Measurements from ENCODE around the gene TCAIM. TPM values are rescaled to one million over a fixed set of nuclear protein-coding genes. Genes with fewer than 3 reads are reported as not detected.

Gene TCAIM
- total RNA-seq, 6 donors from 2014 or later, result 10.5 to 33.5 (median 19.6) TPM

GRCh38 chr3:44365952-44366351 is 27.4 kb downstream of the TCAIM start:
- no peak for TF ChIP-seq POLR2AphosphoS5 (IDR thresholded peaks at IDR 0.05)
- TF ChIP-seq CTCF (IDR thresholded peaks at IDR 0.05), result no peak
- no peak for TF ChIP-seq POLR2A (IDR thresholded peaks at IDR 0.05)
- TF ChIP-seq EP300 (IDR thresholded peaks at IDR 0.05), result no peak
- no peak for ATAC-seq (ENCODE audit: low FRiP score in 2 of 2)
- DNase-seq, result no peak
- peaks cover 0 to 28% (median 5%) of the 10 kb centered on the region in 4 donors for H3K36me3 ChIP-seq
- H3K27ac ChIP-seq, result no peak overlapping the region
- H3K4me3 ChIP-seq, result no peak overlapping the region
- H3K4me1 ChIP-seq, result no peaks in the 10 kb centered on the region
- no peaks in the 10 kb centered on the region for H3K27me3 ChIP-seq
- H3K9me3 ChIP-seq, result no peaks in the 10 kb centered on the region
- WGBS, 2 donors, result 82 to 96% methylated on average over 1 of the region's 1 CpG

DNA sequence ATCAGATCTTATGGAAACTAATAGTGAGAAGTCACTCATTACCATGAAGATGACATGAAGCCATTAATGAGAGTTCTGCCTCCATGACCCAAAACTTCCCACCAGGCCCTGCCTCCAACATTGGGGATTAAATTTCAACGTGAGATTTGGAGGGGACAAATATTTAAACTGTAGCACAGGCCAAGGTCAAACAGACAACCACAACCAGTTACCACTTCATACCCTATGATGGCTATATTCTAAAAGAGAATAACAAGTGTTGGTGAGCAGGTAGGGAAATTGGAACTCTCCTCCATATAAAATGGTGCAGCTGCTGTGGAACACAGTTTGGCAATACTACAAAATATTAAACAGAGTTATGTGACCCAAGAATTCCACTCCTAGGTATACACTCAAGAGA is 36.9 kb downstream of the TCAIM start:
- ATAC-seq (ENCODE audit: low FRiP score in 2 of 2) (no peak), DNase-seq (no peak)
- no peak overlapping the region for H3K27ac ChIP-seq
- H3K36me3 ChIP-seq, result peaks cover 0 to 19% (median 4%) of the 10 kb centered on the region in 4 donors
- no peaks in the 10 kb centered on the region for H3K27me3 ChIP-seq
- TF ChIP-seq POLR2A (IDR thresholded peaks at IDR 0.05), result no peak
- no peak for TF ChIP-seq EP300 (IDR thresholded peaks at IDR 0.05)
- TF ChIP-seq CTCF (IDR thresholded peaks at IDR 0.05), result no peak
- no peak for TF ChIP-seq POLR2AphosphoS5 (IDR thresholded peaks at IDR 0.05)
- H3K4me1 ChIP-seq, result no peaks in the 10 kb centered on the region
- no peak overlapping the region for H3K4me3 ChIP-seq
- WGBS, 2 donors, result 89 to 92% methylated on average over 1 of the region's 1 CpG
- H3K9me3 ChIP-seq, result no peaks in the 10 kb centered on the region

GRCh38 chr3:44387404-44387803 is 48.8 kb downstream of the TCAIM start:
- no peak overlapping the region for H3K27ac ChIP-seq
- no peak overlapping the region for H3K4me3 ChIP-seq
- TF ChIP-seq EP300 (IDR thresholded peaks at IDR 0.05) (no peak), POLR2AphosphoS5 (IDR thresholded peaks at IDR 0.05) (no peak), POLR2A (IDR thresholded peaks at IDR 0.05) (no peak), CTCF (IDR thresholded peaks at IDR 0.05) (no peak)
- H3K36me3 ChIP-seq, result no peaks in the 10 kb centered on the region
- H3K27me3 ChIP-seq, result no peaks in the 10 kb centered on the region
- 89 to 98% methylated on average over 5 to 7 of the region's 7 CpGs for WGBS, 2 donors
- H3K9me3 ChIP-seq, result peaks cover 0 to 13% (median 6%) of the 10 kb centered on the region in 4 donors
- ATAC-seq (ENCODE audit: low FRiP score in 2 of 2), result no peak
- peak in 1 of 2 donors; percentile 47 for DNase-seq
- no peaks in the 10 kb centered on the region for H3K4me1 ChIP-seq

DNA sequence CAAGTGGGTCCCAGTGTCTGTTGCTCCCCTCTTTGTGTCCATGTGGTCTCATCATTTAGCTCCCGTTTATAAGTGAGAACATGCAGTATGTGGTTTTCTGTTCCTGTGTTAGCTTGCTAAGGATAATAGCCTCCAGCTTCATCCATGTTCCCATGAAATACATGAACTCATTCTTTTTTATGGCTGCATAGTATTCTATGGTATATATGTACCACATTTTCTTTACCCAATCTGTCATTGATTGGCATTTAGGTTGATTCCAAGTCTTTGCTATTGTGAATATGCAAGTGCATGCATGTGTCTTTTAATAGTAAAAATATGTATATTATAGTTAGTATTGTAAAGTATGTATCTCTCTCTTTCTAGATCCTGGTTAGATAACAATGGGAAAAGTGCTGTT is 53.9 kb downstream of the TCAIM start:
- no peak for TF ChIP-seq CTCF (IDR thresholded peaks at IDR 0.05)
- no peak for TF ChIP-seq POLR2AphosphoS5 (IDR thresholded peaks at IDR 0.05)
- no peak for TF ChIP-seq POLR2A (IDR thresholded peaks at IDR 0.05)
- TF ChIP-seq EP300 (IDR thresholded peaks at IDR 0.05), result no peak
- DNase-seq, result no peak
- no peaks in the 10 kb centered on the region for H3K27me3 ChIP-seq
- peaks cover 0 to 17% (median 0%) of the 10 kb centered on the region in 4 donors for H3K36me3 ChIP-seq
- no peak for ATAC-seq (ENCODE audit: low FRiP score in 2 of 2)
- no peaks in the 10 kb centered on the region for H3K4me1 ChIP-seq
- no peak overlapping the region for H3K27ac ChIP-seq
- no peak overlapping the region for H3K4me3 ChIP-seq
- 87 to 97% methylated on average over 1 of the region's 1 CpG for whole genome bisulfite sequencing, 2 donors
- peaks cover 0 to 1% (median under 1%) of the 10 kb centered on the region in 4 donors for H3K9me3 ChIP-seq

DNA sequence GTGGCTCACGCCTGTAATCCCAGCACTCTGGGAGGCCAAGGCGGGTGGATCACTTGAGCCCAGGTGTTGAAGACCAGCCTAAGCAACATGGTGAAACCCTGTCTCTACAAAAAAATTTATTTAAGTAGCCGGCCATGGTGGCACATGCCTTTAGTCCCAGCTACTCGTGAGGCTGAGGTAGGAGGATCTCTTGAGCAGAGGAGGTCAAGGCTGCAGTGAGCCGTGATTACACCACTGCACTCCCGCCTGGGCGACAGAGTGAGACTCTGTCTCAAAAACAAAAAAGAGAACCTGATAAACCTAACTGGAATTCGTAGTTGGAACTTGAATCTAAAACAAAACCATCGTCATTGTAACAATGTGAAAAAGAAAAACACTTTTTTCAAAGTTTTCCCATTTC is 57.1 kb downstream of the TCAIM start:
- WGBS, 2 donors, result 90 to 95% methylated on average over 9 of the region's 9 CpGs
- no peak for DNase-seq
- ATAC-seq (ENCODE audit: low FRiP score in 2 of 2), result no peak
- Histone ChIP-seq H3K27ac (no peak overlapping the region), H3K36me3 (peaks cover 0 to 17% (median 2%) of the 10 kb centered on the region in 4 donors), H3K27me3 (no peaks in the 10 kb centered on the region), H3K4me3 (no peak overlapping the region), H3K4me1 (no peaks in the 10 kb centered on the region), H3K9me3 (no peaks in the 10 kb centered on the region)
- no peak for TF ChIP-seq POLR2AphosphoS5 (IDR thresholded peaks at IDR 0.05)
- TF ChIP-seq EP300 (IDR thresholded peaks at IDR 0.05), result no peak
- no peak for TF ChIP-seq POLR2A (IDR thresholded peaks at IDR 0.05)
- TF ChIP-seq CTCF (IDR thresholded peaks at IDR 0.05), result no peak
